HEK293T (cell line): ENCODE measurements around the gene HOXD1.

Experiments used
- CTCF ChIA-PET: fragments of 350-600 bp; formaldehyde crosslinking; extraction: SDS; loops from one replicate; lab custom pipeline; 2021; ENCODE audit warnings: antibody characterized with exemption, inconsistent platforms; lab: Yijun Ruan, JAX
- POLR2A ChIA-PET: fragments of 350-600 bp; formaldehyde crosslinking; extraction: SDS; loops from one replicate; lab custom pipeline; 2020; ENCODE audit warnings: antibody characterized with exemption, inconsistent platforms; lab: Yijun Ruan, JAX
- DNase-seq: peaks from one replicate; pipeline ENCODE4 v3.0.0; 2012; ENCODE audit warnings: mixed read lengths; ENCODE audit errors: extremely low spot score
- ARNT ChIP-seq: fragments of 450-650 bp; IDR thresholded peaks from 2 replicates; pipeline ENCODE4 v1.6.1; 2017; ENCODE audit warnings: mild to moderate bottlenecking
- BHLHE40 ChIP-seq: fragments of 450-650 bp; IDR thresholded peaks from 2 replicates; pipeline ENCODE4 v1.6.1; 2016; ENCODE audit warnings: mild to moderate bottlenecking, moderate library complexity, borderline replicate concordance
- CTBP1 ChIP-seq: fragments of 450-650 bp; IDR thresholded peaks from 2 replicates; pipeline ENCODE4 v1.6.1; 2016; ENCODE audit warnings: borderline replicate concordance
- ELF4 ChIP-seq: fragments of 450-650 bp; IDR thresholded peaks from 2 replicates; pipeline ENCODE4 v1.6.1; 2017; ENCODE audit warnings: antibody characterized with exemption
- FOXA1 ChIP-seq: fragments of 450-650 bp; IDR thresholded peaks from 2 replicates; pipeline ENCODE4 v1.6.1; 2016; ENCODE audit warnings: mild to moderate bottlenecking
- FOXK2 ChIP-seq: fragments of 450-650 bp; IDR thresholded peaks from 2 replicates; pipeline ENCODE4 v1.6.1; 2016; ENCODE audit warnings: mild to moderate bottlenecking
- FOXM1 ChIP-seq: fragments of 450-650 bp; IDR thresholded peaks from 2 replicates; pipeline ENCODE4 v1.6.1; 2017; ENCODE audit warnings: mild to moderate bottlenecking, borderline replicate concordance
- HDGF ChIP-seq: fragments of 450-650 bp; IDR thresholded peaks from 2 replicates; pipeline ENCODE4 v1.6.1; 2017; ENCODE audit warnings: antibody characterized with exemption, borderline replicate concordance
- L3MBTL2 ChIP-seq: fragments of 450-650 bp; conservative IDR thresholded peaks from 2 replicates; pipeline ENCODE4 v1.6.1; 2016; ENCODE audit warnings: mild to moderate bottlenecking
- LEF1 ChIP-seq: fragments of 450-650 bp; IDR thresholded peaks from 2 replicates; pipeline ENCODE4 v1.6.1; 2017; ENCODE audit warnings: mild to moderate bottlenecking, borderline replicate concordance
- NFRKB ChIP-seq: fragments of 450-650 bp; IDR thresholded peaks from 2 replicates; pipeline ENCODE4 v1.6.1; 2016; ENCODE audit warnings: mild to moderate bottlenecking, moderate library complexity
- SP1 ChIP-seq: fragments of 450-650 bp; IDR thresholded peaks from 2 replicates; pipeline ENCODE4 v1.6.1; 2017
- SUZ12 ChIP-seq: fragments of 450-650 bp; IDR thresholded peaks from 2 replicates; pipeline ENCODE4 v1.6.1; 2016; ENCODE audit warnings: mild to moderate bottlenecking
- TARDBP ChIP-seq: fragments of 450-650 bp; IDR thresholded peaks from 2 replicates; pipeline ENCODE4 v1.6.1; 2016
- ZNF384 ChIP-seq: fragments of 450-650 bp; IDR thresholded peaks from 2 replicates; pipeline ENCODE4 v1.6.1; 2016
- TF ChIP-seq, protein P1 (sequence below): fragments of 450-650 bp; IDR thresholded peaks from 2 replicates; pipeline ENCODE4 v1.6.1; 2016

The HOXD1 gene

DNA sequence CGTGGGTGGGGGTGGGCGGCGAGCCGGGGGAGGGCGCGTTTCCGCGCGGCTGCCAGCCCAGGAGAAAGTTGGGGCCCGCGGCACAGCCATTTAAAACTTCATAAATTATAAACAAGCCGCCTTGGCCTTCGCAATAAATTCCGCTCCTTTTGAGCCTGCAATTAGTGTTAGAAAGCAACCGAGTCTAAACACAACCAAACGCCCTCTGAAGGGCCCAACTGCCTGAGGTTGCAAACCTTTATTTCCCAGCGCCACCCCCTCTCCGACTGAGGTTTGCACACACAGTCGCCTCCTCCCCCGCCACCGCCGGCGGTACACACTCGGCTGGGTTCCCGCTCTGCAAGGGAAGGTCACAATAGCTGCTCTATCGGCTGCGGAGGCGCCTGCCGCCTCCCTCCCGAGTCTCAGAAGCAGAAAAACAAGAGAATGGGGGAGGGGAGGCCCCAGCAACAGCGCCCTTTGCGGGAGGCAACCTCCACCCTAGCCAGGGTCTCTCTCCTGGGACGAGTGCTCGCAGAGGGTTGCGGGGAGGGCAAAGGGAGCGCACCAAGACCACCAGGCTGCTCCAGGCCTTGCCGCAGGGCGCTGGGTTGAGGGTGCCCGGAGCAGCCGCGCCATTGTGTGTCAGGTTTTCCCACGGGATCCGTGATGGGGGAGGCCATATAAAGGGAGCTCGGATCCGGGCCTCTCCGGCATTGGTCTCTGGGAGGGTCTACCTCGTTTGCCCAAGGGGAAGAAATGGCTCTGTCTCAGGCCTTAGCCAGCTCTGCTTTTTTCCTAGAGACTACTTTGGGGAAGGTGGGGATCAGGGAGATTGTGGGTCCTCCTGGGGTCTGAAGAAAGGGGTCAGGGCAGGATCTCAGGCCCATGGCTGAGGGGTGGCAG, 13.4 kb upstream of the HOXD1 start:
- CTCF ChIA-PET: interaction anchor here (1.6 to 2.3 kb wide), 2 partner anchors 12 to 35 kb away, joined by 3 to 9 read pairs; no protein-coding TSS in a partner anchor
- TF ChIP-seq SP1 (no peak), NFRKB (no peak), FOXK2 (no peak), FOXA1 (no peak), CTBP1 (no peak), ELF4 (no peak), ZNF384 (no peak), L3MBTL2 (no peak), TARDBP (no peak), HDGF (no peak; the same call in 1 of the 2 replicates), LEF1 (no peak), SUZ12 (no peak), ARNT (no peak)
- TF ChIP-seq, protein P1, sequence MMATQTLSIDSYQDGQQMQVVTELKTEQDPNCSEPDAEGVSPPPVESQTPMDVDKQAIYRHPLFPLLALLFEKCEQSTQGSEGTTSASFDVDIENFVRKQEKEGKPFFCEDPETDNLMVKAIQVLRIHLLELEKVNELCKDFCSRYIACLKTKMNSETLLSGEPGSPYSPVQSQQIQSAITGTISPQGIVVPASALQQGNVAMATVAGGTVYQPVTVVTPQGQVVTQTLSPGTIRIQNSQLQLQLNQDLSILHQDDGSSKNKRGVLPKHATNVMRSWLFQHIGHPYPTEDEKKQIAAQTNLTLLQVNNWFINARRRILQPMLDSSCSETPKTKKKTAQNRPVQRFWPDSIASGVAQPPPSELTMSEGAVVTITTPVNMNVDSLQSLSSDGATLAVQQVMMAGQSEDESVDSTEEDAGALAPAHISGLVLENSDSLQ: no peak
- POLR2A ChIA-PET: interaction anchor here (0.7 to 1.9 kb wide), 8 partner anchors 10 to 277 kb away, joined by 3 to 11 read pairs (median 4); no protein-coding TSS in a partner anchor
- DNase-seq: peak; percentile 71

DNA sequence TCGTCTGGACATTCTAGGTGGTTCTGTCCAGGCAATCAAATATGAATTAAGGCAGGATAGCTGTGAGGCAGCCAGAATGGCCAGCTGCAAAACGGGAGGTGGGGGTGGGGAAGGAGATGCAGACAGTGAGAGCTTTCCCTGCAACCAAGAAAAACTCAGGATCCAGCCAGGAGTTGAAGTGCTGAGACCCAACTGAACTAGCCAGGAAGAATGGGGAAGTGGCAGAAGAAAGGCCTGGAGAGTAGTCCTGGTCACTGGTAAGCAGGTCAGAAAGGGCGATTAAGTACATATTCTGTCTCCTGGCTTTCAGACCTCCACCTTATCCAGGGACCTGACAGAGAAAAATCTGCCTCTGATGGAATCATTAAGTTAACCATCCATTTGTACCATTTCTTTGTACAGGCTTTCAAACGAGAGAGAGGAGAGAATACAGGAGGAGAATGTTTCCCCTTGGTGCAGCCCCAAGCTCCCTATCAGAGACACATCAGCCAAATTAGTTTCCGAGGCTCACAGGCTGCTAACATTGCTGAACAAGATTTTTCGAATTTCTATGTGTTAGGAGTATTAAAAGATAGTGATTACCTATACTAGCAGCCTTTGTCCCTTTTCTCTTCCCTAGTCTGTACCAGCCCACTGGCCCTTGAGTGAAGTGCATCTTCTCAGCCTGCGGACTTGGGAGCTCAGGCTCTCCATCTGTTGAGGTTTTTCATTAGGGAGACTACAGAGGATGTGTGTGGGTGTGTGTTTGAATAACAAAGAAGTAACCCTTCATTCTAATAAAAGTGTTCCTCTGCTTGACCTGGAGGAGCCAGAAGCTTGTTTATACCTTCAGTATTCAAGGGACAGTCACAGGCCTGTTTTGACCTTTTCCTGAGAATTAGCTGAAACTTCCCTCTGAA, 12.5 kb upstream of the HOXD1 start:
- TF ChIP-seq ARNT (no peak), SUZ12 (no peak), ELF4 (no peak)
- DNase-seq: no peak
- ChIA-PET CTCF (interaction anchor here (1.6 to 2.3 kb wide), 2 partner anchors 12 to 35 kb away, joined by 3 to 9 read pairs; no protein-coding TSS in a partner anchor), POLR2A (interaction anchor here (0.8 to 1.9 kb wide), 2 partner anchors 18 to 37 kb away, joined by 3 to 7 read pairs; no protein-coding TSS in a partner anchor)

DNA sequence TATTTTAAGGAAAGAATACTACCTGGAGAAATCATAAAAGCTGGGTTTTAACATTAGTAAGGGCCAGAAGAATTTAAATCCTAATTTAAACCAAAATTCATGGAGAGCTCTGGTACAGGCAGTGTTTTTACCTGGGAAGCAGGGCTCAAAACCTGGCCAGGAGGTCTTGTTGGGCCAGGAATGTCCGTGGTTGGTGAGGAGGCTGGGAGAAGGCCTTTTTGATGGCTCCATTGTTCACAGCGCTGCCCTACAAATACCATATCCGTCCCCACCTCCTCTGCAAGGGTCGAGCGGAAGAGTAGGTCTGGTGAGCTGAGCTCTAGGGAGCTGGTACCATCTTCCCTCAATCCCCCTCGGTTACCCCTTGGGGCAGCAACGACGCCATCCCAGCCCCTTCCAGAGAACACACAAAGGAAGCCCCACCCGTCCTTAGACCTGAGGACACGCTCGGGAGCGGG, 10.9 kb upstream of the HOXD1 start:
- POLR2A ChIA-PET: no interaction called here
- TF ChIP-seq HDGF (no peak), L3MBTL2 (no peak), FOXM1 (no peak), SP1 (no peak), FOXK2 (no peak), TARDBP (no peak), ZNF384 (no peak), BHLHE40 (no peak), ELF4 (no peak), NFRKB (no peak), LEF1 (no peak), FOXA1 (no peak), CTBP1 (no peak), SUZ12 (no peak), ARNT (no peak)
- TF ChIP-seq, protein P1: no peak
- CTCF ChIA-PET: interaction anchor here (0.7 kb wide), 1 partner anchor 378 kb away, joined by 4 read pairs; no protein-coding TSS in a partner anchor
- no peak for DNase-seq

DNA sequence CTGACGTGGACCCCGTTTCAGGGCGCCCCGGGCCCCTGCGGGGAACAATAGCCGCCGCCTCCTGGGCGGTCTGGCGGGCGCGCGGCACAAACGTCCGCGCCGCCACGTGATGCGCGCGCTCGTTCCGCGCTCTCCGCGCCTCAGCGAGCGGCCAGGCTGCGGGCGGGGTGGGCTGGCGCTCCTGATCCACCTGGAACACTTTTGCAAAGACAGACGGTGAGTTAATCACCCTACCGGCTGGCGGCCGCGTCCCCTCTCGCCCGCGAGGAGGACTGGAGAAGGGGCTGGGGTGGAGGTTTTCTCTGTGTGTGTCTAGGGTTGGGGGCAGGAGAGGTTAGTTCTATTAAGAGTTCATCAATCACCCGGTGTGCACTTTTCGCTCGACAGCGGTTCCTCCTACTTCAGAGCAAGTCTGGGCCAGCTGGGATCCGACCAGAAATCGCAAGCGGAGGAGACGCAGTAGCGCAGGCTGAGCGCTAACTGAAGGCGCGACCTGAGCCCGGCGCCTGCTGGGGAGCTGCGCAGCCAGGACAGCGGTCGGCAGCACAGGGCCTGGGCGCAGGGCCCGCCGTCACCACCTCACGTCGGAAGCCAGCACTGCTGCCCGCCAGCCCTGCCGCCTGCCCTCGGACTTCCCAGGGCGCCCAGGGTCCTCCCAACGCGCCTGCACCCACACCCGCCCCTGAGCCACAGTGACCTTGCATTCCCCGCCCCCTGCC, 10.3 kb upstream of the HOXD1 start:
- CTCF ChIA-PET: no interaction called here

More for the DNA sequence above, 10.3 kb upstream of the HOXD1 start:
- TF ChIP-seq LEF1 (no peak), TARDBP (no peak), FOXM1 (no peak), NFRKB (no peak), SP1 (no peak), L3MBTL2 (no peak), SUZ12 (no peak), HDGF (no peak)
- TF ChIP-seq, protein P1: no peak
- POLR2A ChIA-PET: interaction anchor here (1.5 kb wide), 1 partner anchor 9 kb away, joined by 3 read pairs; no protein-coding TSS in a partner anchor
- no peak for DNase-seq
